ENCODE results near the gene G3BP2. TPM values are rescaled to one million over a fixed set of nuclear protein-coding genes. Genes with fewer than 3 reads are reported as not detected.
"Not testable (repeated sequence)": the region's sequence is repeated elsewhere in the genome, so short reads cannot be mapped to it uniquely, and the experiment has no call there.

Gene G3BP2
- total and polyA plus RNA-seq, 2 of the 8 experiments (the other 6 are each of a cell fraction or from before 2014, with no cell fraction given) = 83.7 to 378 TPM

- not testable (repeated sequence) for H2BK20ac ChIP-seq (ENCODE audit: low read length); H4K20me1 ChIP-seq (replicated peaks in 1 of 2; ENCODE audit: control insufficient read depth in 1 of 2, insufficient read depth in 2 of 2, low read length in 2 of 2); H3K4ac ChIP-seq (replicated peaks; ENCODE audit: insufficient read length, low read depth, low read length); H3K79me1 ChIP-seq (ENCODE audit: low read depth, low read length); H4K5ac ChIP-seq (ENCODE audit: insufficient read length, low read depth, low read length); H3K23ac ChIP-seq (ENCODE audit: insufficient read length); H4K8ac ChIP-seq (ENCODE audit: extremely low read depth, insufficient read depth, low read length); H2AK5ac ChIP-seq (ENCODE audit: low read depth, low read length); H4K91ac ChIP-seq (replicated peaks; ENCODE audit: insufficient read length, low read length); H3K27ac ChIP-seq (ENCODE audit: low read depth, low read length); H3K4me1 ChIP-seq (replicated peaks in 1 of 4; ENCODE audit: control insufficient read depth in 3 of 4, insufficient read depth in 4 of 4, low read length in 3 of 4); H2AFZ ChIP-seq (ENCODE audit: low read length); H3K9me3 ChIP-seq (ENCODE audit: insufficient read depth in 2 of 2, low read depth in 1 of 2, low read length in 1 of 2); H2BK5ac ChIP-seq (ENCODE audit: low read depth, low read length); H3K14ac ChIP-seq (ENCODE audit: insufficient read length); FAIRE-seq; H3K18ac ChIP-seq (ENCODE audit: extremely low read depth, low read length); H2BK12ac ChIP-seq (ENCODE audit: low read depth, low read length); H3K4me2 ChIP-seq (ENCODE audit: insufficient read depth in 1 of 2, low read depth in 2 of 2, low read length in 2 of 2); H3K27me3 ChIP-seq (replicated peaks in 1 of 4; ENCODE audit: control insufficient read depth in 3 of 4, extremely low read depth in 1 of 4, insufficient read depth in 3 of 4, low read length in 3 of 4); H2BK120ac ChIP-seq (replicated peaks; ENCODE audit: low read depth, low read length); H2BK15ac ChIP-seq (ENCODE audit: low read length); H3K9ac ChIP-seq (replicated peaks in 1 of 4; ENCODE audit: extremely low read depth in 1 of 4, low read depth in 3 of 4, low read length in 3 of 4); H3K23me2 ChIP-seq (ENCODE audit: low read depth, low read length); H3K56ac ChIP-seq (replicated peaks; ENCODE audit: insufficient read length, low read depth, low read length); H3K4me3 ChIP-seq (ENCODE audit: extremely low read depth in 1 of 4, insufficient read depth in 2 of 4, low read depth in 3 of 4, low read length in 4 of 4)
- CTCF ChIA-PET (ENCODE audit: partially characterized antibody) = interaction anchor here (1.1 to 3.6 kb wide), 5 partner anchors 9 to 38 kb away, joined by 4 to 17 read pairs (median 4); no protein-coding TSS in a partner anchor
- WGBS, 2 experiments (ENCODE audit: extremely low coverage in 1 of 2, insufficient coverage in 1 of 2, insufficient read length in 1 of 2, insufficient replicate concordance in 2 of 2, low coverage in 1 of 2, low lambda C conversion rate in 2 of 2, missing lambda C conversion rate in 1 of 2) = 97% methylated on average over 5 of the region's 5 CpGs; no CpG with 5 or more reads in 1 of the 2 experiments
- peaks cover 0 to 45% (median 18%) of the 10 kb centered on the region in 4 experiments; a peak in 4 of 8 replicates for H3K36me3 ChIP-seq (ENCODE audit: control insufficient read depth in 2 of 4, insufficient read depth in 4 of 4, low read length in 3 of 4)
- POLR2A ChIA-PET (ENCODE audit: partially characterized antibody) = interaction anchor here (0.9 to 1.7 kb wide), 3 partner anchors 17 to 32 kb away, joined by 3 to 7 read pairs (median 4); partner anchors contain the start of gene USO1
- peaks cover 4 to 51% of the 10 kb centered on the region in 2 experiments for H3K79me2 ChIP-seq (ENCODE audit: control insufficient read depth in 1 of 2, insufficient read depth in 2 of 2, low read length in 2 of 2)
- peak in 1 of 2 experiments; percentile 31 for DNase-seq (ENCODE audit: low read depth in 1 of 2, low spot score in 2 of 2)
Observed at GRCh38 chr4:75692066-75692465, 18.9 kb upstream of the G3BP2 start.

GRCh38 chr4:75687125-75687524, 13.9 kb upstream of the G3BP2 start:
- FAIRE-seq = not testable (repeated sequence)

More at GRCh38 chr4:75687125-75687524, 13.9 kb upstream of the G3BP2 start:
- H3K14ac ChIP-seq (ENCODE audit: insufficient read length); H3K4me2 ChIP-seq (ENCODE audit: insufficient read depth in 1 of 2, low read depth in 2 of 2, low read length in 2 of 2); H2AK5ac ChIP-seq (ENCODE audit: low read depth, low read length); H2BK120ac ChIP-seq (replicated peaks; ENCODE audit: low read depth, low read length); H3K9me3 ChIP-seq (ENCODE audit: insufficient read depth in 2 of 2, low read depth in 1 of 2, low read length in 1 of 2); H3K18ac ChIP-seq (ENCODE audit: extremely low read depth, low read length); H2BK5ac ChIP-seq (ENCODE audit: low read depth, low read length); H3K23me2 ChIP-seq (ENCODE audit: low read depth, low read length); H4K91ac ChIP-seq (replicated peaks; ENCODE audit: insufficient read length, low read length); H3K4ac ChIP-seq (replicated peaks; ENCODE audit: insufficient read length, low read depth, low read length); H3K27ac ChIP-seq (ENCODE audit: low read depth, low read length); H3K56ac ChIP-seq (replicated peaks; ENCODE audit: insufficient read length, low read depth, low read length); H3K4me3 ChIP-seq (ENCODE audit: extremely low read depth in 1 of 4, insufficient read depth in 2 of 4, low read depth in 3 of 4, low read length in 4 of 4); H2BK20ac ChIP-seq (ENCODE audit: low read length); H2AFZ ChIP-seq (ENCODE audit: low read length); H4K8ac ChIP-seq (ENCODE audit: extremely low read depth, insufficient read depth, low read length); H4K5ac ChIP-seq (ENCODE audit: insufficient read length, low read depth, low read length); H3K27me3 ChIP-seq (replicated peaks in 1 of 4; ENCODE audit: control insufficient read depth in 3 of 4, extremely low read depth in 1 of 4, insufficient read depth in 3 of 4, low read length in 3 of 4); H2BK12ac ChIP-seq (ENCODE audit: low read depth, low read length); H3K4me1 ChIP-seq (replicated peaks in 1 of 4; ENCODE audit: control insufficient read depth in 3 of 4, insufficient read depth in 4 of 4, low read length in 3 of 4); H2BK15ac ChIP-seq (ENCODE audit: low read length); H3K9ac ChIP-seq (replicated peaks in 1 of 4; ENCODE audit: extremely low read depth in 1 of 4, low read depth in 3 of 4, low read length in 3 of 4); H3K79me1 ChIP-seq (ENCODE audit: low read depth, low read length); H4K20me1 ChIP-seq (replicated peaks in 1 of 2; ENCODE audit: control insufficient read depth in 1 of 2, insufficient read depth in 2 of 2, low read length in 2 of 2); H3K23ac ChIP-seq (ENCODE audit: insufficient read length): not testable (repeated sequence)
- ChIA-PET POLR2A (ENCODE audit: partially characterized antibody) (interaction anchor here (0.6 to 1.4 kb wide), 5 partner anchors 9 to 435 kb away, joined by 3 read pairs; no protein-coding TSS in a partner anchor), CTCF (ENCODE audit: partially characterized antibody) (interaction anchor here (0.8 to 1.6 kb wide), 2 partner anchors 11 to 33 kb away, joined by 3 to 7 read pairs; no protein-coding TSS in a partner anchor)
- H3K79me2 ChIP-seq (ENCODE audit: control insufficient read depth in 1 of 2, insufficient read depth in 2 of 2, low read length in 2 of 2) = peaks cover 0 to 29% of the 10 kb centered on the region in 2 experiments; a peak in 2 of 4 replicates
- H3K36me3 ChIP-seq (ENCODE audit: control insufficient read depth in 2 of 4, insufficient read depth in 4 of 4, low read length in 3 of 4) = peaks cover 0 to 29% (median 13%) of the 10 kb centered on the region in 4 experiments; a peak in 2 of 8 replicates
- 94% methylated on average over 1 of the region's 1 CpG; no CpG with 5 or more reads in 1 of the 2 experiments for WGBS, 2 experiments (ENCODE audit: extremely low coverage in 1 of 2, insufficient coverage in 1 of 2, insufficient read length in 1 of 2, insufficient replicate concordance in 2 of 2, low coverage in 1 of 2, low lambda C conversion rate in 2 of 2, missing lambda C conversion rate in 1 of 2)
- peak in 1 of 2 experiments; percentile 31 for DNase-seq (ENCODE audit: low read depth in 1 of 2, low spot score in 2 of 2)
